Measurements from ENCODE around the gene GRIK3.
A peak's percentile ranks its signal among the peaks of the same experiment; 100 is the strongest.

GRIK3 gene

DNA sequence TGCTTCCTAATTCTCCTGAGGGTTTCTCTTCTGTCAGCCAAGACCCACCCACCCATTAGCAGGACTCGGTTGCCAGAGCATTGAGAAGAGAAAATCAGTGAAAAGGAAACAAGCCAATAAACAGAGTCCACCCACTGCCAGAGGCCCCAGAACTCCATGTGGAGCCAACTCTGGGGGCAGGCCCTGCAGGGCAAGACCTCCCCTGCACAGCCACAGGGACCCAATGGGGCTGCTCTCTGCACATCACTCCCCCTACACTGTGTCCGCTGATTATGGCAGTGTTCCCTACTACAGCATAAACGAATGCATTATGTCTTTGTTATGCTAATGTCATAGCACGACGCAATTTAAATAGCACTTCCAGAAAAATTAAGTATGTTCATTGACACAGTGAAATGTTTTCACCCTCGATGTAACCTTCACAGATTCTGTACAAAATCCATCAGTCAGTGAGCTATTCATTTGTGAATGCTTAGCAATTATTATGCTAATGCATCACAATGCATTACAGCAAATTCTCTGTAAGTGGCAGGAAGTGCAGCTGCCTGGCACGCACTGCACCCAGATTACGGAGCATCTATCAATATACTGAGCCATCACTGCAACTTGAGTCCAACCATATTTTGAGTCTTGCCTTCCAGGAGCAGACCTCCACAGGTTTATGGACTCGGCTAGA lies 56.4 kb downstream of the GRIK3 start:
- DNase-seq (ENCODE audit: low spot score), result no peak

DNA sequence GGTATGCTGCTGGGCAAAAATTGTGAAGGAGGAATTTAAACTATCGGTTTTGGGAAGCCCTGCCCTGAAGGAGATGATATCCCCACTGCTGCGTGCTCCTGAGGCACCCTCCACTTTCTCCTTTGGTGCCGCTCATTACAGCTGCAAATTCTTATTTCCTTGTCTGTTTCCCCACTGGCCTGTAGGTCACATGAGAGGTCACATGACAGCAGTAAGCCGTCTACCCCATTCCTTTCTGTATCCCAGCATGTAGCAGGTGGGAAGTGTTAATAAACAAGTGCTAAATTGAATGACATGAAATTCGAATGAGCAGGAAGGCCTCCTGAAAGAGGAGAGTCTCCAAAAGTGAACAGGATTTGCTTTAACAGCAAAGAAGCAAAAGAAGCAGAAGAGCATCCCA lies 58.7 kb downstream of the GRIK3 start:
- DNase-seq (ENCODE audit: low spot score), result no peak

DNA sequence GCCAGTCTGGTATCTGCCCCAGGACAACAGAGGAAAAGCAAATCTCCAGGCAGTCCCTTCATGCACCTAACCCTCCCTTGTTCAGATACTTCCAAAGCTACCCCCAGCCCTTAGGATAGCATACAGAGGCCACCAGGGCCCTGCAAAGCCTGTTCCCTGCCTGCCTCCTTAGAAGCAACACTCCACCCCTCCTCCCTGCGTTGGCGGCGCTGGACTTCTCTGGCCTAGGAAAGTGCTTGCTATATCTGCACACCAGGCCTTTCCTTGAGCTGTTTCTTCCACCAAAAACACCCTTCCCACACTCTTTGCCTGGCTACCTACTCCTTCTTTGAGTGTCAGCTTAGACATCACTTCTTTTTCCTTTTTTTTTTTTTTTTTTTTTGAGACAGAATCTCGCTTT lies 61.3 kb downstream of the GRIK3 start:
- no peak for DNase-seq (ENCODE audit: low spot score)

DNA sequence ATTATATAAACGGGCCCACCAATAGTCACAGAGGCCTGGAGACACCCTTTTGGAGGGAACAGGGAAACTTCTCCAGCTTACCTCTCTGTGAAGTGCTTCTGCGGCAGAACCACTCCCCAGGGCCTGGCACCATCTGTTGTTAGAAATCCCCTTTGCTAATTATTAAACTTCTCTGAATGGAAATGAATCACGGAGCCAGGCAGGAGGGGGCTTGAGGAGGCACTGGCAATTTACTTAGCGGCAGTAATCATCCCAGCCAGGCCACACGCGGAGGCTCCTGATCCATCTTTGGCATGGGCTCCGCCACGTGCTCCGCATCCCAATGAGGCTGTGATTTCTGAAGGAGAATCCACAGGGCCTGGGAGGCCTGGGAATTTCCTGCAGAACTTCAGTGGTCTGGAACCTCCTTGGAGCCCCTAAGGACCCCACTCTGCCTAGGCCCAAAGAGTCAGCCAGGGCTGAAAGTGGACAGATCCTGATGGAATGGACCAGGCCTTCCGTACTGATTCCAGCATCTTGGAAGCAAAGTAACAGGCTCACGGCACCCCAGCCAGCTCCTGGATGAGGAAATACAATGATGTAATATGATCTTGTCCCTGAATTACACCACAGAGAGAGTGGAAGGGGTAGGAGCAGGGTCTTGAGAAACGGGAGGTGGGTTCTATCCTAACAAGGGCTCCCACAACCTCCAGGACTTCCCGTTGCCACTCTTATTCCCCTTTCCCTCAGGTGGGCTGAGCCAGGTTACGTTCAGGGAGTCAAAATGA lies 62.3 kb downstream of the GRIK3 start:
- no peak for DNase-seq (ENCODE audit: low spot score)

DNA sequence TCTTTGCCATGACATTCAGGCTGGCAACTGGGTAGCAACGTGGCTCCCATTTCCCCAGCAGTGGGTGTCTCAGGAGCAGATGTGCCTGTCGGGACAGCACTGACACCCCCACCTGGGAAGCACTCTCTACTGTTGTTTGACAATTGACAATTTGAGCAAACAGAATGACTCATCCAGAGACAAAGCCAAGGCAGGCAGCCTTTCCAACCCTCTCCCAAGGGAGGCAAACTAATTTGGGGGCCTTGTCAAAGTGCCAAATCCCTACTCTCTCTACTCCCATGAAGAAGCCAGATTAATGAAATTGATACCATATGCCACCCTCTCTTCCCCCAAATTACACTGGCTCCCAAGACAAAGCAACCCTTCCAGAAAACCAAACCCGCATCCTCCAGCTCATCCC lies 65.6 kb downstream of the GRIK3 start:
- no peak for DNase-seq (ENCODE audit: low spot score)

DNA sequence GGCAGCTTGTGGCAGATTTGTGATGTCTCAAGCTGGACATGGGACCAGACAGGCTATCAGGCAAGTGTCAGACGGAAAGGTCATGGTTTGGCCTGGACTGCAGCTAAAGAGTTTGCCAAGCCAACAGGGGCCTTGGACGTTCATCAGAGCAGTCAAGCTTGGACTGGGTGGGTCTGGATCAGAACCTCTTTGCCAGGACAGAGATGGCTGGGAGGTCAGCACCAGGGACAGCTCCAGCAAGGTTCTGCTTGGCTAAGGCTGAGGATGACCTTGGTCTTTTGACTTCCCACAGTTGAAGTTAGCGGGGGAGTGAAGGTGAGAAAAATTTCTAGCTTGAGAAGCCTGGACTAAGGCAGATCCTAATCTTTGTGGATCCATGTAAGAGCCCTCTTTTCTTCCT lies 68.1 kb downstream of the GRIK3 start:
- peak; percentile 15 for DNase-seq (ENCODE audit: low spot score)

DNA sequence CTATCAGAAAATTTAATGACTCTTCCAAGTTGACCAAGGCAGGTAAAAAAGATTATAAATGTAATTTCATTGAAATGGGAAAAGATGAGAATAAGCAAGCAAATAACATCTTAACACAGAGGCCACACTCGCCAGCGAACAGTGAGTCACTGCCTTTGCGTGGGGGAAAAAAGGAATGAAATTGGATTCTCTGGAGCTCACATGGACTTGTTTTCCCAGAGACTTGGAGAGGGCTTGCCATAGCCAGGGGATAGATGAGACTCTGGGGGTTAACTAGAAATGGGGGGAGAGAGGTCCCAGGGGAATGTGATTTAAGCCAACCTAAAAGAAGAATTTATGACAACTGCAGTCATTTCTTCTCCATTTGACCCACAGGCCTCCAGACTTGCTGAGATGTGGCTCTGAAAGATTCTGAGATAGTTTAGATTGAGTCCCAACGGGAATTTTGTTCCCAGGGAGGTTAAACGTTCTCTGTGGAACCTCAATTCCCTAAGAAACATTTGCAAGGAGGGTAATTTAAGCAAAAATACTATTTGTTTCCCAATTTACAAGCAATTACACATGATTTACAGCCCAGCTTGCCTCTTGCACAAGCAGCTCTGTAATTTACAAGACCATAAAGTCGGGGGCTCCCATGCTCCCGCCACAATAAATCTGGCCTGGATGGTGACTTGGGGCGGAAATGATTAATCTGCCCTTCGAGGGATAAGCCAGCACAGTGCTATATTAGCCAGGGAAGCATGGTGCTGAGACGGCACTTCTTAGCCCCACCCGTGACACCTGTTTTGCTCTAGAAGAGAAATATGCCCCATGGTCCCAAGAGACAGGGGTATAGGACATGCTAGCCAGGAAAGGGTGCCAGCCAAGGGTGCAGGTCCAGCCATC lies 68.8 kb downstream of the GRIK3 start:
- no peak for DNase-seq (ENCODE audit: low spot score)

DNA sequence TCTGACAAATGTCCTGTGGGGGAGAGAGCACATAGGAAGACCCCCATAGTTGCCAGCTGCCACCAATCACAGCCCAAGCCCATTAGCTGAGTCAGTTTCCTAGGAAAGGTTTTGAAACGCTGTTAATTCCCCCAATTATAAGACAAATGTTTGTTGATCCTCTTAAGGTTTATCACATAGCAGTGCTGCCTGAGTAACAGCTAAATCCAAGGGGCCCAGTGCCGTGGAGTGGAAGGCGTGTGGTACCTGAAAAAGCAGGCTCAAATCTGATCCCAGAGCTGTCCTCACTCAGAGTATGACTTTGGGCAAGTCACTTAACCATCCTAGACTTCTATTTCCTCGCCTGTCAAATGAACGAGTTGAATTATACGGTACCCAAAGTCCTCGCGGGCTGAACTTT lies 69.5 kb downstream of the GRIK3 start:
- no peak for DNase-seq (ENCODE audit: low spot score)

DNA sequence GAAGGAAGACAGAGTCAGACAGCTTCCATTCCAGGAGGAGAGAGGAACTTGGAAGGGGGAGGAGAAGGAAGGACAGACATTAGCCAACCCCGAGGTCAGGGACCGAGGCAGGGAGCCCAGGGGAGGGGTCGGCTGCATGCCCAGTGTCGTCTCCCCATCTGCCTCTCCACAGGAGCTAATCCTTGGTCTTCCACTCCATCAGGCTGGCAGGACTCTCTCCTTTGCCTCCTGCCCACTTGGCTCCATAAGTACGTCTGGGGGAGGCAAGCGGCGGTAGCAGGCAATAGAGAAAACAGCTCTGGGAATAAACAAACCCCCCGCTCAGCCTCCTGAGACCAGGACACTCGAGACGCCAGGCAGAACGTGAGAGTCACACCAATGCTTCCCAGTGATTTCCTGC lies 71.3 kb downstream of the GRIK3 start:
- DNase-seq (ENCODE audit: low spot score), result no peak

DNA sequence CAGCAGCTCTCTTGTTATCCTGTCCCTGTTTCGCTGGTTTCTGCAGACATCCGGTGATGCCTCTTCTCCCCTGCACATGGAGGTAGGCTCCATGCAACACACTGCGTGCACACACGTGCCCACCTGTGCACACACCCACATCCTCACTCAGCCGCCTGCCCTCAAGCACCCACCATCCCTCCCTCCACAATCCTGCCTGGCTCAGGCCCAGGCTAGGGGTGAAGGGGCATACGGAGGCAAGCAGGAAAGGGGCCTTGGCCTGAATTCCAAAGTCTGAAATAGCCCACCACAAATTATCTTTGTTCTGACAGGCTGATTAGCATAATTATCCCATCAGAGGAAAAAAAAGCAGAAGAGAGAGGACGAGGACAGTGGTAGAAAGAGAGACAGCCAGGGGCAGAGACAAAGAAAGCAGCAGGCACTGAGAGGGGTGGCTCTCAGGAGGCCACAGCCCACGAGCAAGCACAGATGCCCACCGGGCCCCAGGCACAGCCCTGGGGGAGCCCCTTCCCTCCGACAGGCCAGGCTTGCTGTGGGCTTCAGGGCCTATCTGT lies 73.2 kb downstream of the GRIK3 start:
- no peak for DNase-seq (ENCODE audit: low spot score)

DNA sequence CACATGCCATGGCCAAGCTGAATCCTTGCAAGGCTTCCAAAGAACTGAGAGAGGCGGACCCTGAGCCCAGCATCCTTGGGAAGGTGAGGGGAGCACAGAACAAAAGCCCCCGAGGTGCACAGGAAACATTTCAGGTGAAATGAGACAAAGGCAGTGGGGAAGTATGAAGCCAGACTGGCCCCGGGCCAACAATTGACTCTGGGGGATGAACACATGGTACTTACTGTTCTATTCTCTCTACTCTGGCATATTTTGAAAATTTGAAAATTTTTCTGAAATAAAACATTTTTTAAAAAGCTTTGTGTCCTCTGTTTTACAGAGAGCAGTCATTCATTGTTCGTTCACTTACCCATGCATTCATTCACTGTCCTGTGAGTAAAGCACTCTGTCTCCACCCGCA lies 77.7 kb downstream of the GRIK3 start:
- DNase-seq (ENCODE audit: low spot score), result no peak

DNA sequence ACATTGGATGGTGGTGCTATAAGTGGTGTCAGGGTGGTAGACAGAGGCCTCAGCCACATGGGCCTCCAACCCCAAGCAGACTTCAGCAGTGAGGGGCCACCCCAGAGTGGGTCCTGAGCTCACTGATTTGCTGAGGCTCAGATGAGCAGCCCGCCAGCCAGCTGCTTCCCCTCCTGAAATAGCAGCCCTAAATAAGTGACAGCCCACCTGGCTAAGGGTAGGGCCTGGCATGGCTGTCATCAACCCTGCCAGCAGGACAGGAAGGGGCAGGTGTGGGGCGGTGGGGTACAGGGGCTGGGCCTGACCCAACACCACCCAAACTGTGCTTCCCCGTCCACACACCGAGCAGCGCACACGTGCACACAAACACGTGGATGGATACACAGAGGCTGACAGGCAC lies 79.3 kb downstream of the GRIK3 start:
- DNase-seq (ENCODE audit: low spot score), result no peak

DNA sequence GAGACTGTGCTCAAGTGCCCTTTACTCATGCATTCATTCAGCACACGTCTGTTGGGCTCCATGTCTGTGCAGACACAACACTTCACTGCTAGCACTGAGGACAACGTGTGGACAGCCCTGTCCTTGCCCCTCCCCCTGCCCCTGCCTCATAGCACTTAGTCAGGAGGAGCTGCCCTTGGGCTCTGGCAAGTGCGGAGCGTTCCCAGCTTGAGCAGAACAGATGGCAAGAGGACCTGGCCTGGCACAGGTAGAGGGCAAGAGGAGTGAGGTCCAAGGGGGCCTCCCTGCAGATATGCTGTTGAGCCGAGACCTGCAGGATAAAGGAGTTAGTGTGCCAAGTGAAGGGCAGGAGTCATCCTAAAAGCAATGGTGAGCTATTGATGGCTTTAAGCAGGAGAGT lies 81.3 kb downstream of the GRIK3 start:
- DNase-seq (ENCODE audit: low spot score), result no peak

DNA sequence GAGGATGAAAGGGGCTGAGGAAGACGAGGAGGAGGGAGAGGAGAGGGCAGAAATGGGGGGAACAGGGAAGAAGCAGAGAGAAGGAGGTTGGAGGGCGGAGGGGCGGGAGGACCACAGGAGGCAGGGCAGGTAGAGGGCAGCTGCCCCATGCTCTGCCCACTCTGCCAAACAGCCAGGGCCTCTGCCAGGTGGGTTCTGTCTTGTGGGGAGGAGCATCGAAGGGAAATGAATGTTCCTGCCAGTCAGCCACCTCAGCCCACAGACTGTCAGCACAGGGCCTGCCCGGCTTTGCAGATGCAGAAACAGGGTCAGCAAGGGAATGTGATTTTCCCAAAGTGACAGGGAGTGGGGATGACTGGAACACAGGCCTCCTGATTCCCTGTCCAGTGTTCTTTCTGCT lies 82.6 kb downstream of the GRIK3 start:
- no peak for DNase-seq (ENCODE audit: low spot score)

DNA sequence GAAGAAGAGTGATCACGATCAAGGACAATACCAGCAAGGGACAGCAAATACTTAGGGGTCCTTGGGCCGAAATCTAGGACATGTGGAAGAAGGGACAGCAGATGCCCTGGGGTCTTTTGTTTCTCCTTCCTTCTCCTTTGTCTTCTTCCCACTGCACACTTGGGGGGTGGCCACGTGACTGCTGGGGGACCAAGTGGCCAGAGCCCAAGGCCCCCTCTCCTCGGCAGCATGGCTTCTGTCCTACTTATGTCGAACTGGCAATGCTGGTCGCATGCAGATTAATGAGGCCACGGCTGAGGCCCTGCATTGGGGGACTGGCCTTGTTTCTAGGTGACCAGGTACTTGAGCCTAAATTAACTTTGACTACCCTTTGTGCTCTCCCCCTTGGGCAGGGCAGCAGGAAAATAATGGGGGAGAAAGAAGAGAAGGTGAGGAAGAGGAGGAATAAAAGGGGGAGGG lies 83.0 kb downstream of the GRIK3 start:
- no peak for DNase-seq (ENCODE audit: low spot score)

DNA sequence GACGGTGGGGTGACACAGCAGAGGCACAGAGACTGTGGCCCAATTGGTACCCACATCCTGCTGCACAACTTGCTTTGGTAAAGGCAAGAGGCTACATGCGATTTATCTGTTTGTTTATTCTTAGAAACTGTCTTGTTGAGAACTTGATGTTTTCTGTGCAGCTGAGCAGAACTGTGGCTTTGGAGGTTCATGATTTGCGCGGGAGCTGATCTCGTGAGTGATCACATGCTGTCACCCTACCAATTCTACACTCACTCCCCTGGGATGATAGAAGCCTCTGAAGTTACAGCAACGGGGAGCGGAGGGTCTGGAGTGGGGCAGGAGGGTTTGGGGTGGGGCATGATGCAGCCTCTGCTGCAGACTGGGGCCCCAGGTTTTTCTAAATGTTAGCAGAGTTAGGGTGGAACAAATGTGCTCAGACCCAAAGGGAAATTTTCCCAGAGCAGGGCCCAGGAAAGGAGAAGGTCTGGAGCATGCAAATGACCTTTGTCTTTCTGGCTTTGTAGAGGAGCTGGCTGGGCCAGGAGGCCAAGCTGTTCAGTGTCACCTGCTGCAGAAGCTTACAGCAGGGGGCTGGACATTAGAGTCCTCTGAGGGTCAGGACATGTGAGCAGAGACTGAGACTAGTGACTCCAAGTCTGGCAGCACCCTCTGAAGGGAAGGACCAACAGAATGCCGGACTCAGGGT lies 83.6 kb downstream of the GRIK3 start:
- no peak for DNase-seq (ENCODE audit: low spot score)

DNA sequence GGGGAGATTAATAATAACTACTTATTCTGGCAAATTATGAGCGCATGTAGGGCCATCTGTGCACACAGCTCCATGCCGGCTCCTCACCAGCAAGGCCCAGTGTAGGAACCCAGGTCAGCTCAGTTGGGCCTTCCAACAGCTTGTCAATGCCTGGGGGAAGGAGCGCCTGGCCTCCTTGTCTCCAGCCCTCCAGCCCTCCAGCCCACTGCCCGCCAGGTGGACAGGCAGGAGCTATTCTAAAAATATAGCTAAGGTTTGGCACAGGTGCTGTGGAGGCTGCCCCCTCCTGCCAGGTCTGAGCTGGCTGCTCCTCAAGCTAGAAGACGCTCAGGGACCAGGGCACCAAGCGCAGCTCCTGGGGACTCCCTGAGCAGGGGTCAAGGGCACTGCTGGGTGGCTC lies 85.7 kb downstream of the GRIK3 start:
- no peak for DNase-seq (ENCODE audit: low spot score)

DNA sequence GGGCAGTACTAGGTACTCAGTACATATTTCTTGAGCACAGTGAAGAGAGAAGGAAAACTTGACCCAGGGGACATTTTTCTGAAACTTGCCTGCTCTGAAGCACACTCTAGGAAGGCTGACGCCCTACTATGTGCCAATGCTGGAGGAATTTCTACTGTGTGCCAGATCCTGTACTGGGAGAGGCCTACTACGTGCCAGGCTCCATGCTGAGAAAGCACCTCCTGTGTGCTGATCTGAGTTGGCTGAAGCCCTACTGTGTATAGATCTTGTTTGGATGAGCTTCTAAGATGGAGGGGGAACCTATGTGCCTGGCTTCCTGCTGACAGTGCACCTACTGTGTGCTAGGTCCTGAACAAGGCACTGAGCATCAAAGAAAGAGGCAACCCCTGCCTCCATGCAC lies 86.2 kb downstream of the GRIK3 start:
- DNase-seq (ENCODE audit: low spot score), result no peak

DNA sequence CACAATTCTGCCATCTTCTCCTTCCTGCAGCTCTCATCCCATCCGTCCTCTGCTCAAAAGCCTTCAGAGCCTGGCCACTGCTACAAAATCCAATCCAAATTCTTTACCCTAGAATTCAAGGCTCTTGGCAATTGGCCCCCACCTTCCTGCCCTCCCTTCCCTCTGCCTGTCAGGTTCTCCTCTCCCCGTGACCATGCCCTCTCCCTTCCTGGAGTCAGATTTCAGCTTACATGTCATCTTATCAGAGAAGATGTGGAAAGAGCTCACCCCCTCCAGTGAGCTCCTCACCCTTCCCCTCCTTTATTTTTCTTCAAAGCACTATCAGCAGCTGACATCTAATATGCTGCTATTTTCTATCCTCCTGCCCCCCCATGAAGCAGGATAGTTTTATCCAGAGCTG lies 86.9 kb downstream of the GRIK3 start:
- no peak for DNase-seq (ENCODE audit: low spot score)

DNA sequence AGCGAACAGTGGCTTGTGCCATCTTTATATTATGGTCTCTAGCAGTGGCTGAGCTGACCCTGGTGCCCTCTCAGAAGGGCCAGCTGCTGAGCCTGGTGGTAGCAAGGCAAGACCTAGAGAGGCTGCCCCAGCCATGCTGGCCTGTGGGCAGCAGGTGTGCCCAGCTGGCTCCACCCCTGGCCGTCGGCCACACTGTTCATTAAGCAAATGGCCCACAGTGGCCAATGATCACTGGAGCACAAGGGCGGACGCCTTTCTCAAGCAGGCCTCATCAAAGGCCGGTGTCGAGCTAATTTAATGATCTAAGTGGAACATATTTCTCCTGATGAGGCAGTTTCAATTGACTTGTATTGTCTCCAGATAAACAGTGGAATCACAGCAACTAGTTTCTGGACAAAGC lies 89.4 kb downstream of the GRIK3 start:
- DNase-seq (ENCODE audit: low spot score), result no peak

DNA sequence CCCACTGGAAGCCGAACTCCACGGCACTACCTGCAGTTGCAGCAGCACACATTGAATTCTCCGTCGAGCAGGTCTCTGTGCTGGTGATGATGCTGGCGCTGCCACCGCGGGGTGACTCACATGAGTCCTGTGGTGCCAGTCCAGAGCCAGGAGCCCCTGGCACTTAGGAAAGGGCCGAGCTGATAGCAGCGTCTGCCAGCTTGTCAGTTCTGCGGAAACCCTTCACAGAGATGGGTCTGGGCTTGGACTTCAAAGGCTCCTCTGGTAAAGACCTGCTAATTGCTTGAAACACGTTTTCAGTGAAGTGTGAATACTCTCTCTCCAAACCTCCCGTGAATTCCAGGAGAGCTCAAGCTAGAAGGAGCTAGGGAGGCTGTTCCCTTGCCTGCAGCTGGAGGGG lies 92.2 kb downstream of the GRIK3 start:
- no peak for DNase-seq (ENCODE audit: low spot score)
